CD4-positive, alpha-beta T cell (primary cell): ENCODE measurements around the gene YARS2. TPM values are rescaled to one million over a fixed set of nuclear protein-coding genes. Genes with fewer than 3 reads are reported as not detected.

ENCODE experiments used
- ATAC-seq: fragments of 200-7000 bp; cut with Tn5 transposase; one replicate; pipeline ENCODE4 v1.10.0; 2022; ENCODE audit warnings: mild to moderate bottlenecking; ENCODE audit not compliant: poor library complexity
- CTCF ChIA-PET: fragments of 350-600 bp; sonication (Branson Sonifier 250); formaldehyde crosslinking; loops from one replicate; lab custom pipeline; 2021; ENCODE audit warnings: antibody characterized with exemption, inconsistent platforms; lab: Charles Lee
- POLR2A ChIA-PET: fragments of 350-600 bp; sonication (Branson Sonifier 250); formaldehyde crosslinking; loops from one replicate; lab custom pipeline; 2021; ENCODE audit warnings: antibody characterized with exemption, inconsistent platforms; lab: Charles Lee
- DNase-seq, 14 experiments: peaks; one replicate each; pipeline ENCODE4 v3.0.0-alpha.2; 2013 to 2020; ENCODE audit warnings: mixed read lengths in 2 of 14
- H3K27ac ChIP-seq, 2 donors: one replicate each; pipeline versions ENCODE4 v1.5.1 to v1.7.0; 2013; ENCODE audit warnings: low read length in 2 of 2, low read depth in 1 of 2, mild to moderate bottlenecking in 1 of 2
- H3K27me3 ChIP-seq, 2 experiments: 1 replicate in 1 of 2; 2 replicates in 1 of 2; pipeline versions ENCODE4 v1.6.1 to v1.7.0; 2013; ENCODE audit warnings: low read length in 2 of 2, control low read depth in 1 of 2, mild to moderate bottlenecking in 1 of 2, moderate library complexity in 1 of 2; ENCODE audit not compliant: insufficient read depth in 2 of 2, control insufficient read depth in 1 of 2
- H3K36me3 ChIP-seq: one replicate; pipeline ENCODE4 v1.6.1; 2013; ENCODE audit warnings: low read length, control low read depth; ENCODE audit not compliant: insufficient read depth
- H3K4me1 ChIP-seq: one replicate; pipeline ENCODE4 v1.6.1; 2013; ENCODE audit warnings: low read length, control low read depth; ENCODE audit not compliant: insufficient read depth
- H3K4me3 ChIP-seq: one replicate; pipeline ENCODE4 v1.5.1; 2013; ENCODE audit warnings: mild to moderate bottlenecking, low read length, moderate library complexity
- H3K9me3 ChIP-seq, 2 experiments: 1 replicate in 1 of 2; 2 replicates in 1 of 2; pipeline versions ENCODE4 v1.6.1 to v1.7.0; 2013; ENCODE audit warnings: low read length in 2 of 2, mild to moderate bottlenecking in 2 of 2, control low read depth in 1 of 2, moderate library complexity in 1 of 2; ENCODE audit not compliant: control insufficient read depth in 1 of 2, insufficient read depth in 1 of 2
- H3K27ac Mint-ChIP-seq: one replicate; pipeline ENCODE4 v1.8.0; 2020; ENCODE audit warnings: mixed read lengths
- H3K27me3 Mint-ChIP-seq: one replicate; pipeline ENCODE4 v1.8.0; 2021; ENCODE audit warnings: mixed read lengths
- H3K36me3 Mint-ChIP-seq: one replicate; pipeline ENCODE4 v1.8.0; 2021; ENCODE audit warnings: low read depth, mixed read lengths
- H3K4me1 Mint-ChIP-seq: one replicate; pipeline ENCODE4 v1.8.0; 2021; ENCODE audit warnings: low read depth, mixed read lengths
- H3K4me3 Mint-ChIP-seq: one replicate; pipeline ENCODE4 v1.8.0; 2020; ENCODE audit warnings: mild to moderate bottlenecking, mixed read lengths
- H3K9me3 Mint-ChIP-seq: one replicate; pipeline ENCODE4 v1.8.0; 2020; ENCODE audit warnings: mixed read lengths
- CTCF ChIP-seq: fragments of 200-600 bp; IDR thresholded peaks from one replicate; pipeline ENCODE4 v1.8.0; 2022; ENCODE audit warnings: antibody characterized with exemption, mild to moderate bottlenecking
- intact Hi-C, 2 experiments: fragments of 100-400 bp; cut with DNase I in 1 of 2; cut with micrococcal nuclease in 1 of 2; formaldehyde crosslinking; loops; one replicate each; pipeline versions ENCODE4 v1.15.1 to v1.9.0; 2023 to 2025; cut with DNase I, micrococcal nuclease
- total RNA-seq, 174 experiments: library from RNA in 2 of 174; stranded (reverse) in 2 of 174; gene quantifications; one replicate each; pipeline ENCODE4 v1.2.3 and lab custom pipeline; 2021 to 2026

Gene YARS2
- total RNA-seq, 2 experiments from 2014 or later: 12.0 to 13.0 TPM

- Mint-ChIP-seq H3K4me3 (no peak overlapping the region), H3K36me3 (no peaks in the 10 kb centered on the region), H3K27ac (no peak overlapping the region), H3K27me3 (peaks cover 14% of the 10 kb centered on the region), H3K4me1 (no peaks in the 10 kb centered on the region), H3K9me3 (no peaks in the 10 kb centered on the region)
- intact Hi-C loops: no loop called here
- ChIA-PET POLR2A (no interaction called here), CTCF (no interaction called here)
- peaks cover 0 to 3% of the 10 kb centered on the region in 2 experiments for H3K27me3 ChIP-seq
- no peak for TF ChIP-seq CTCF
- DNase-seq (no peak), ATAC-seq (no peak)
- no peaks in the 10 kb centered on the region for H3K4me1 ChIP-seq
- H3K36me3 ChIP-seq: no peaks in the 10 kb centered on the region
- H3K9me3 ChIP-seq: no peaks in the 10 kb centered on the region
- no peak overlapping the region for H3K27ac ChIP-seq
- H3K4me3 ChIP-seq: no peak overlapping the region
Observed at GRCh38 chr12:32794281-32794680, 38.6 kb upstream of the YARS2 start.

- no peaks in the 10 kb centered on the region for H3K4me1 ChIP-seq
- ChIA-PET CTCF (no interaction called here), POLR2A (no interaction called here)
- H3K4me3 Mint-ChIP-seq: no peak overlapping the region
- peaks cover 5% of the 10 kb centered on the region for H3K27me3 Mint-ChIP-seq
- H3K27ac Mint-ChIP-seq: no peak overlapping the region
- intact Hi-C loops: no loop called here
- ATAC-seq: no peak
- no peaks in the 10 kb centered on the region for H3K36me3 Mint-ChIP-seq
- no peak for TF ChIP-seq CTCF
- no peaks in the 10 kb centered on the region for H3K4me1 Mint-ChIP-seq
- DNase-seq: no peak
- H3K36me3 ChIP-seq: no peaks in the 10 kb centered on the region
- no peak overlapping the region for H3K4me3 ChIP-seq
- no peaks in the 10 kb centered on the region for H3K9me3 Mint-ChIP-seq
- H3K9me3 ChIP-seq: no peaks in the 10 kb centered on the region
- no peaks in the 10 kb centered on the region for H3K27me3 ChIP-seq
- H3K27ac ChIP-seq: no peak overlapping the region
Observed at GRCh38 chr12:32789916-32790315, 34.2 kb upstream of the YARS2 start.

GRCh38 chr12:32789446-32789845, 33.7 kb upstream of the YARS2 start:
- TF ChIP-seq CTCF: no peak
- H3K36me3 Mint-ChIP-seq: no peaks in the 10 kb centered on the region
- ATAC-seq (no peak), DNase-seq (no peak)
- no peaks in the 10 kb centered on the region for H3K27me3 ChIP-seq
- ChIA-PET POLR2A (no interaction called here), CTCF (interaction anchor here (0.7 kb wide), 1 partner anchor 10 kb away, joined by 4 read pairs; no protein-coding TSS in a partner anchor)
- H3K27ac Mint-ChIP-seq: no peak overlapping the region
- intact Hi-C loops: no loop called here
- no peaks in the 10 kb centered on the region for H3K4me1 ChIP-seq
- H3K4me3 ChIP-seq: no peak overlapping the region
- H3K9me3 Mint-ChIP-seq: no peaks in the 10 kb centered on the region
- no peak overlapping the region for H3K27ac ChIP-seq
- H3K36me3 ChIP-seq: no peaks in the 10 kb centered on the region
- no peaks in the 10 kb centered on the region for H3K9me3 ChIP-seq
- H3K27me3 Mint-ChIP-seq: peaks cover 5% of the 10 kb centered on the region
- no peaks in the 10 kb centered on the region for H3K4me1 Mint-ChIP-seq
- no peak overlapping the region for H3K4me3 Mint-ChIP-seq
